HepG2 (cell line): Measurements from ENCODE around the gene ENO3. TPM values are rescaled to one million over a fixed set of nuclear protein-coding genes. Genes with fewer than 3 reads are reported as not detected.

Source experiments
- CHD2 ChIP-seq: IDR thresholded peaks from 2 replicates; pipeline ENCODE4 v1.6.1; 2011; ENCODE audit warnings: low read depth, low read length, improper control_type of control experiment
- HOXA3 ChIP-seq: sonication (generic); formaldehyde crosslinking; IDR thresholded peaks from 2 replicates; pipeline ENCODE4 v1.5.0; 2020; ENCODE audit warnings: missing genetic modification reagents
- KAT2B ChIP-seq: fragments of 150-350 bp; IDR thresholded peaks from 2 replicates; pipeline ENCODE4 v1.6.1; 2014; ENCODE audit warnings: low read depth, low read length, borderline replicate concordance
- MEIS2 ChIP-seq: sonication (generic); formaldehyde crosslinking; IDR thresholded peaks from 2 replicates; pipeline ENCODE4 v1.9.0; 2021; ENCODE audit warnings: mild to moderate bottlenecking, missing genetic modification reagents
- ZNF253 ChIP-seq: sonication (generic); formaldehyde crosslinking; IDR thresholded peaks from 2 replicates; pipeline ENCODE4 v1.8.0; 2022; ENCODE audit warnings: mild to moderate bottlenecking, missing genetic modification reagents, borderline replicate concordance
- ZNF30 ChIP-seq: sonication (generic); formaldehyde crosslinking; IDR thresholded peaks from 2 replicates; pipeline ENCODE4 v1.5.0; 2020; ENCODE audit warnings: mild to moderate bottlenecking, missing genetic modification reagents
- ZNF567 ChIP-seq: sonication (generic); formaldehyde crosslinking; IDR thresholded peaks from 2 replicates; pipeline ENCODE4 v1.8.1; 2023; ENCODE audit warnings: mild to moderate bottlenecking, missing genetic modification reagents, borderline replicate concordance
- ZNF652 ChIP-seq: IDR thresholded peaks from 2 replicates; pipeline ENCODE4 v1.6.1; 2016; ENCODE audit warnings: low read depth, borderline replicate concordance
- polyA plus RNA-seq, 8 experiments: library from polyadenylated mRNA; depleted of rRNA in 3 of 8; stranded (reverse) in 7 of 8; unstranded in 1 of 8; fragments of >200 nt; fragmentation: Illumina TruSeq in 4 of 8; extraction: Trizol in 4 of 8; gene quantifications; 2 replicates each; pipeline versions ENCODE4 v1.2.1 to v1.2.3, GENCODE V29; 2011 to 2016; ENCODE audit warnings: low read depth in 4 of 8, missing spikeins in 1 of 8, mixed read lengths in 1 of 8; ENCODE audit not compliant: insufficient read depth in 1 of 8
- total RNA-seq, 5 experiments: library from RNA; depleted of rRNA; stranded (reverse); fragments of >200 nt; fragmentation: Illumina TruSeq; extraction: Trizol; gene quantifications; 2 replicates each; pipeline ENCODE4 v1.2.3, GENCODE V29; 2016; ENCODE audit warnings: low read depth in 1 of 5
- TF ChIP-seq, protein P1 (sequence below): conservative IDR thresholded peaks from 2 replicates; pipeline ENCODE4 v1.6.1; 2018; ENCODE audit warnings: missing genetic modification reagents
- TF ChIP-seq, protein P2 (sequence below), 2 experiments: sonication (generic) in 1 of 2; formaldehyde crosslinking in 1 of 2; IDR thresholded peaks; 2 replicates each; pipeline versions ENCODE4 v1.5.1 to v1.6.1; 2011 to 2020; ENCODE audit warnings: borderline replicate concordance in 1 of 2, low read depth in 1 of 2, low read length in 1 of 2, mild to moderate bottlenecking in 1 of 2, missing genetic modification reagents in 1 of 2, moderate library complexity in 1 of 2
- TF ChIP-seq, protein P3 (sequence below): sonication (generic); formaldehyde crosslinking; IDR thresholded peaks from 2 replicates; pipeline ENCODE4 v1.8.0; 2022; ENCODE audit warnings: mild to moderate bottlenecking, missing genetic modification reagents; ENCODE audit not compliant: insufficient replicate concordance
- TF ChIP-seq, protein P4 (sequence below): sonication (generic); formaldehyde crosslinking; IDR thresholded peaks from 2 replicates; pipeline ENCODE4 v1.4.0; 2020; ENCODE audit warnings: missing genetic modification reagents, borderline replicate concordance
- TF ChIP-seq, protein P5 (sequence below): sonication (generic); formaldehyde crosslinking; IDR thresholded peaks from 2 replicates; pipeline ENCODE4 v1.9.0; 2021; ENCODE audit warnings: missing genetic modification reagents, mild to moderate bottlenecking, borderline replicate concordance
- TF ChIP-seq, protein P6 (sequence below): sonication (generic); formaldehyde crosslinking; IDR thresholded peaks from 2 replicates; pipeline ENCODE4 v1.4.0; 2020; ENCODE audit warnings: missing genetic modification reagents

ENO3 gene
- total and polyA plus RNA-seq, 2 of the 13 experiments (the other 11 are each of a cell fraction or from before 2014, with no cell fraction given) = 59.8 to 69.8 TPM

DNA sequence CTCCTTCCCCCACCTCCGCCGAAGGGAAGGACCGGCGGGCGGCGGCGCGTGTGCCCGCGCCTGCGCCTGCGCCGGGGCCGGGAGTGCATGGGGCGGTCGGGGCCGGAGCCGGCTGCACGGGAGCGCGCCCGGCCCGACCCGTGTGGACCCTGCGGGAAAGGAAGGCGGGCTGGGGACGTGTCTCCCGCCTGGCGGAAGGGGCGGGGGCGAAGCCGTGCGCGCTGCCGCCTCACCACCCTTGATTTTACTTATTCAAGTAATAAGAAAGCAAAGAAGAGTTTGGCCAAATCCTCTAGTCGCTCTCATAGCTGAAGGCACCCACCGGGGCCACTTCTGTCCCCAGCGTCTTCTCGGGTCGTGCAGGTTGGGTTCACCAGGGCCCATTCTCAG is 2.0 kb upstream of the ENO3 start (continued):
- TF ChIP-seq, protein P1, sequence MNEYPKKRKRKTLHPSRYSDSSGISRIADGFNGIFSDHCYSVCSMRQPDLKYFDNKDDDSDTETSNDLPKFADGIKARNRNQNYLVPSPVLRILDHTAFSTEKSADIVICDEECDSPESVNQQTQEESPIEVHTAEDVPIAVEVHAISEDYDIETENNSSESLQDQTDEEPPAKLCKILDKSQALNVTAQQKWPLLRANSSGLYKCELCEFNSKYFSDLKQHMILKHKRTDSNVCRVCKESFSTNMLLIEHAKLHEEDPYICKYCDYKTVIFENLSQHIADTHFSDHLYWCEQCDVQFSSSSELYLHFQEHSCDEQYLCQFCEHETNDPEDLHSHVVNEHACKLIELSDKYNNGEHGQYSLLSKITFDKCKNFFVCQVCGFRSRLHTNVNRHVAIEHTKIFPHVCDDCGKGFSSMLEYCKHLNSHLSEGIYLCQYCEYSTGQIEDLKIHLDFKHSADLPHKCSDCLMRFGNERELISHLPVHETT (CRISPR knock-in tag) = no peak
- TF ChIP-seq ZNF567 (CRISPR knock-in tag) (no peak), ZNF30 (no peak), HOXA3 (no peak; the same call in 1 of the 2 replicates), KAT2B (no peak), CHD2 (no peak), ZNF652 (no peak), ZNF253 (CRISPR knock-in tag) (no peak), MEIS2 (CRISPR knock-in tag) (no peak)
- TF ChIP-seq, protein P2, sequence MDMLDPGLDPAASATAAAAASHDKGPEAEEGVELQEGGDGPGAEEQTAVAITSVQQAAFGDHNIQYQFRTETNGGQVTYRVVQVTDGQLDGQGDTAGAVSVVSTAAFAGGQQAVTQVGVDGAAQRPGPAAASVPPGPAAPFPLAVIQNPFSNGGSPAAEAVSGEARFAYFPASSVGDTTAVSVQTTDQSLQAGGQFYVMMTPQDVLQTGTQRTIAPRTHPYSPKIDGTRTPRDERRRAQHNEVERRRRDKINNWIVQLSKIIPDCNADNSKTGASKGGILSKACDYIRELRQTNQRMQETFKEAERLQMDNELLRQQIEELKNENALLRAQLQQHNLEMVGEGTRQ (IDR thresholded peaks at IDR 0.05; ENCODE audit: low read depth, low read length) = no peak
- TF ChIP-seq, protein P2 (CRISPR knock-in tag; IDR thresholded peaks at IDR 0.05; ENCODE audit: borderline replicate concordance) = no peak
- TF ChIP-seq, protein P3, sequence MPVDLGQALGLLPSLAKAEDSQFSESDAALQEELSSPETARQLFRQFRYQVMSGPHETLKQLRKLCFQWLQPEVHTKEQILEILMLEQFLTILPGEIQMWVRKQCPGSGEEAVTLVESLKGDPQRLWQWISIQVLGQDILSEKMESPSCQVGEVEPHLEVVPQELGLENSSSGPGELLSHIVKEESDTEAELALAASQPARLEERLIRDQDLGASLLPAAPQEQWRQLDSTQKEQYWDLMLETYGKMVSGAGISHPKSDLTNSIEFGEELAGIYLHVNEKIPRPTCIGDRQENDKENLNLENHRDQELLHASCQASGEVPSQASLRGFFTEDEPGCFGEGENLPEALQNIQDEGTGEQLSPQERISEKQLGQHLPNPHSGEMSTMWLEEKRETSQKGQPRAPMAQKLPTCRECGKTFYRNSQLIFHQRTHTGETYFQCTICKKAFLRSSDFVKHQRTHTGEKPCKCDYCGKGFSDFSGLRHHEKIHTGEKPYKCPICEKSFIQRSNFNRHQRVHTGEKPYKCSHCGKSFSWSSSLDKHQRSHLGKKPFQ = no peak
- TF ChIP-seq, protein P4, sequence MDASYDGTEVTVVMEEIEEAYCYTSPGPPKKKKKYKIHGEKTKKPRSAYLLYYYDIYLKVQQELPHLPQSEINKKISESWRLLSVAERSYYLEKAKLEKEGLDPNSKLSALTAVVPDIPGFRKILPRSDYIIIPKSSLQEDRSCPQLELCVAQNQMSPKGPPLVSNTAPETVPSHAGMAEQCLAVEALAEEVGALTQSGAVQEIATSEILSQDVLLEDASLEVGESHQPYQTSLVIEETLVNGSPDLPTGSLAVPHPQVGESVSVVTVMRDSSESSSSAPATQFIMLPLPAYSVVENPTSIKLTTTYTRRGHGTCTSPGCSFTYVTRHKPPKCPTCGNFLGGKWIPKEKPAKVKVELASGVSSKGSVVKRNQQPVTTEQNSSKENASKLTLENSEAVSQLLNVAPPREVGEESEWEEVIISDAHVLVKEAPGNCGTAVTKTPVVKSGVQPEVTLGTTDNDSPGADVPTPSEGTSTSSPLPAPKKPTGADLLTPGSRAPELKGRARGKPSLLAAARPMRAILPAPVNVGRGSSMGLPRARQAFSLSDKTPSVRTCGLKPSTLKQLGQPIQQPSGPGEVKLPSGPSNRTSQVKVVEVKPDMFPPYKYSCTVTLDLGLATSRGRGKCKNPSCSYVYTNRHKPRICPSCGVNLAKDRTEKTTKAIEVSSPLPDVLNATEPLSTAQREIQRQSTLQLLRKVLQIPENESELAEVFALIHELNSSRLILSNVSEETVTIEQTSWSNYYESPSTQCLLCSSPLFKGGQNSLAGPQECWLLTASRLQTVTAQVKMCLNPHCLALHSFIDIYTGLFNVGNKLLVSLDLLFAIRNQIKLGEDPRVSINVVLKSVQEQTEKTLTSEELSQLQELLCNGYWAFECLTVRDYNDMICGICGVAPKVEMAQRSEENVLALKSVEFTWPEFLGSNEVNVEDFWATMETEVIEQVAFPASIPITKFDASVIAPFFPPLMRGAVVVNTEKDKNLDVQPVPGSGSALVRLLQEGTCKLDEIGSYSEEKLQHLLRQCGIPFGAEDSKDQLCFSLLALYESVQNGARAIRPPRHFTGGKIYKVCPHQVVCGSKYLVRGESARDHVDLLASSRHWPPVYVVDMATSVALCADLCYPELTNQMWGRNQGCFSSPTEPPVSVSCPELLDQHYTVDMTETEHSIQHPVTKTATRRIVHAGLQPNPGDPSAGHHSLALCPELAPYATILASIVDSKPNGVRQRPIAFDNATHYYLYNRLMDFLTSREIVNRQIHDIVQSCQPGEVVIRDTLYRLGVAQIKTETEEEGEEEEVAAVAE (CRISPR knock-in tag) = no peak
- TF ChIP-seq, protein P5, sequence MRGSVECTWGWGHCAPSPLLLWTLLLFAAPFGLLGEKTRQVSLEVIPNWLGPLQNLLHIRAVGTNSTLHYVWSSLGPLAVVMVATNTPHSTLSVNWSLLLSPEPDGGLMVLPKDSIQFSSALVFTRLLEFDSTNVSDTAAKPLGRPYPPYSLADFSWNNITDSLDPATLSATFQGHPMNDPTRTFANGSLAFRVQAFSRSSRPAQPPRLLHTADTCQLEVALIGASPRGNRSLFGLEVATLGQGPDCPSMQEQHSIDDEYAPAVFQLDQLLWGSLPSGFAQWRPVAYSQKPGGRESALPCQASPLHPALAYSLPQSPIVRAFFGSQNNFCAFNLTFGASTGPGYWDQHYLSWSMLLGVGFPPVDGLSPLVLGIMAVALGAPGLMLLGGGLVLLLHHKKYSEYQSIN = no peak
- TF ChIP-seq, protein P6, sequence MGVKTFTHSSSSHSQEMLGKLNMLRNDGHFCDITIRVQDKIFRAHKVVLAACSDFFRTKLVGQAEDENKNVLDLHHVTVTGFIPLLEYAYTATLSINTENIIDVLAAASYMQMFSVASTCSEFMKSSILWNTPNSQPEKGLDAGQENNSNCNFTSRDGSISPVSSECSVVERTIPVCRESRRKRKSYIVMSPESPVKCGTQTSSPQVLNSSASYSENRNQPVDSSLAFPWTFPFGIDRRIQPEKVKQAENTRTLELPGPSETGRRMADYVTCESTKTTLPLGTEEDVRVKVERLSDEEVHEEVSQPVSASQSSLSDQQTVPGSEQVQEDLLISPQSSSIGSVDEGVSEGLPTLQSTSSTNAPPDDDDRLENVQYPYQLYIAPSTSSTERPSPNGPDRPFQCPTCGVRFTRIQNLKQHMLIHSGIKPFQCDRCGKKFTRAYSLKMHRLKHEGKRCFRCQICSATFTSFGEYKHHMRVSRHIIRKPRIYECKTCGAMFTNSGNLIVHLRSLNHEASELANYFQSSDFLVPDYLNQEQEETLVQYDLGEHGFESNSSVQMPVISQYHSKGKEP (CRISPR knock-in tag) = no peak
